Measurements from ENCODE around the gene SPDYE9.
"Not testable (repeated sequence)": the region's sequence is repeated elsewhere in the genome, so short reads cannot be mapped to it uniquely, and the experiment has no call there.

The SPDYE9 gene

GRCh38 chr7:73057811-73058210, 28.0 kb downstream of the SPDYE9 start, which contains the start of gene SPDYE11:
TSS of gene SPDYE11 (minus strand) at chr7:73057911. CDS start at chr7:73056111, 1,800 bp downstream.
- H3K4me3 ChIP-seq (ENCODE audit: control insufficient read depth in 1 of 7, extremely low read depth in 1 of 7, insufficient read depth in 4 of 7, low read depth in 2 of 7, low read length in 6 of 7); H3K9me3 ChIP-seq (ENCODE audit: control extremely low read depth in 1 of 5, control insufficient read depth in 4 of 5, insufficient read depth in 2 of 5, low read depth in 1 of 5, low read length in 4 of 5); CTCF ChIA-PET; H3K4me1 ChIP-seq (ENCODE audit: control extremely low read depth in 1 of 4, control insufficient read depth in 4 of 4, insufficient read depth in 4 of 4, low read length in 3 of 4); H3K36me3 ChIP-seq (ENCODE audit: control insufficient read depth in 4 of 4, insufficient read depth in 4 of 4, low read length in 3 of 4); H3K27ac ChIP-seq (ENCODE audit: insufficient read depth in 1 of 2, low read depth in 1 of 2, low read length in 2 of 2, poor library complexity in 1 of 2, severe bottlenecking in 2 of 2); H3K27me3 ChIP-seq (replicated peaks in 2 of 5; ENCODE audit: control insufficient read depth in 4 of 5, insufficient read depth in 5 of 5, low read length in 4 of 5); POLR2A ChIA-PET; DNase-seq: not testable (repeated sequence)
- WGBS (ENCODE audit: insufficient coverage): no CpG with 5 or more reads among the region's 8 CpGs

- H3K36me3 ChIP-seq (ENCODE audit: control insufficient read depth in 4 of 4, insufficient read depth in 4 of 4, low read length in 3 of 4); DNase-seq; POLR2A ChIA-PET; H3K27me3 ChIP-seq (replicated peaks in 2 of 5; ENCODE audit: control insufficient read depth in 4 of 5, insufficient read depth in 5 of 5, low read length in 4 of 5); H3K9me3 ChIP-seq (ENCODE audit: control extremely low read depth in 1 of 5, control insufficient read depth in 4 of 5, insufficient read depth in 2 of 5, low read depth in 1 of 5, low read length in 4 of 5); H3K4me1 ChIP-seq (ENCODE audit: control extremely low read depth in 1 of 4, control insufficient read depth in 4 of 4, insufficient read depth in 4 of 4, low read length in 3 of 4); H3K4me3 ChIP-seq (ENCODE audit: control insufficient read depth in 1 of 7, extremely low read depth in 1 of 7, insufficient read depth in 4 of 7, low read depth in 2 of 7, low read length in 6 of 7); CTCF ChIA-PET; H3K27ac ChIP-seq (ENCODE audit: insufficient read depth in 1 of 2, low read depth in 1 of 2, low read length in 2 of 2, poor library complexity in 1 of 2, severe bottlenecking in 2 of 2): not testable (repeated sequence)
- WGBS (ENCODE audit: insufficient coverage): no CpG with 5 or more reads among the region's 8 CpGs
These were observed 56.2 kb downstream of the SPDYE9 start, which contains the start of gene SPDYE8 for GRCh38 chr7:73029666-73030065. TSS of gene SPDYE8 (minus strand) at chr7:73029766. CDS start at chr7:73027966, 1,800 bp downstream.
